A673 (cell line): ENCODE measurements around the gene TSPAN3.

Experiments
- EZH2 ChIP-seq: fragments of 200-600 bp; sonication (generic); IDR thresholded peaks from 2 replicates; pipeline ENCODE4 v1.6.1; 2017; ENCODE audit warnings: borderline replicate concordance, low read depth, mild to moderate bottlenecking, mixed read lengths, antibody characterized with exemption, low read length; ENCODE audit not compliant: poor library complexity, severe bottlenecking
- TF ChIP-seq, protein P1 (sequence below): fragments of 300-800, 200-600 bp; sonication (generic); conservative IDR thresholded peaks from 2 replicates; pipeline ENCODE4 v1.5.1; 2017; ENCODE audit warnings: low read depth, mild to moderate bottlenecking, antibody characterized with exemption, low read length, moderate library complexity, mixed read lengths

- TF ChIP-seq, protein P1, sequence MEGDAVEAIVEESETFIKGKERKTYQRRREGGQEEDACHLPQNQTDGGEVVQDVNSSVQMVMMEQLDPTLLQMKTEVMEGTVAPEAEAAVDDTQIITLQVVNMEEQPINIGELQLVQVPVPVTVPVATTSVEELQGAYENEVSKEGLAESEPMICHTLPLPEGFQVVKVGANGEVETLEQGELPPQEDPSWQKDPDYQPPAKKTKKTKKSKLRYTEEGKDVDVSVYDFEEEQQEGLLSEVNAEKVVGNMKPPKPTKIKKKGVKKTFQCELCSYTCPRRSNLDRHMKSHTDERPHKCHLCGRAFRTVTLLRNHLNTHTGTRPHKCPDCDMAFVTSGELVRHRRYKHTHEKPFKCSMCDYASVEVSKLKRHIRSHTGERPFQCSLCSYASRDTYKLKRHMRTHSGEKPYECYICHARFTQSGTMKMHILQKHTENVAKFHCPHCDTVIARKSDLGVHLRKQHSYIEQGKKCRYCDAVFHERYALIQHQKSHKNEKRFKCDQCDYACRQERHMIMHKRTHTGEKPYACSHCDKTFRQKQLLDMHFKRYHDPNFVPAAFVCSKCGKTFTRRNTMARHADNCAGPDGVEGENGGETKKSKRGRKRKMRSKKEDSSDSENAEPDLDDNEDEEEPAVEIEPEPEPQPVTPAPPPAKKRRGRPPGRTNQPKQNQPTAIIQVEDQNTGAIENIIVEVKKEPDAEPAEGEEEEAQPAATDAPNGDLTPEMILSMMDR, result no peak
- TF ChIP-seq EZH2, result no peak
Observed at GRCh38 chr15:77010857-77011256, 60.1 kb downstream of the TSPAN3 start.
